ENCODE measurements around the gene RFFL.

RFFL gene

DNA sequence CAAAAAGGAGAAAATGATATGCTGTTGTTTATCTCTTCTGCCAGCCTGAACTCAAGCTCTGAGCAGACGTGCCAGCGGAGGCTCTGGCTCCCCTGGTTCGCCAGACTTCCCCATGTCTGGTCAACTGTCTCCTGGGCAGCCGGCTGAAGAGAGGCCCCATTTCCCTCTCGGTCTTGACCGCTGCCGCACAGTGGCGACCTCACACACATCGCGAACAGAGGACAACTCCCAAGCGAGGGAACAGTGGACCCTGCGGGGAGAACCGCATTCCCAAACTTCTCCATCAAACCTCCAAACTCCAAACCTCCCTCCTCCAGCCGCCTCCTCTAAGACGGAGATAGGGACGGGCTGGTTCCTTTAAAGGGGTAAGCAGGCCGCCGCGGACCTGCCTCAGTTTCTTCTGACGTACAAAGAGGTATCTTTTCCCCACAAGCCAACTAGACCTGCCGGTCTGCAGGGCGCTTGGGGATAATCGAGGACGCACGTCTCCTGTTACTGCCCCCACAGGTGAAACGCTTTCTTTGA, 24.9 kb upstream of the RFFL start (continued):
- TF ChIP-seq, protein P1, sequence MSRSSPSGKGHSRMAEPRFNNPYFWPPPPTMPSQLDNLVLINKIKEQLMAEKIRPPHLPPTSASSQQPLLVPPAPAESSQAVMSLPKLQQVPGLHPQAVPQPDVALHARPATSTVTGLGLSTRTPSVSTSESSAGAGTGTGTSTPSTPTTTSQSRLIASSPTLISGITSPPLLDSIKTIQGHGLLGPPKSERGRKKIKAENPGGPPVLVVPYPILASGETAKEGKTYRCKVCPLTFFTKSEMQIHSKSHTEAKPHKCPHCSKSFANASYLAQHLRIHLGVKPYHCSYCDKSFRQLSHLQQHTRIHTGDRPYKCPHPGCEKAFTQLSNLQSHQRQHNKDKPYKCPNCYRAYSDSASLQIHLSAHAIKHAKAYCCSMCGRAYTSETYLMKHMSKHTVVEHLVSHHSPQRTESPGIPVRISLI (tag by site-specific recombination; IDR thresholded peaks at IDR 0.05): no peak
- 0 out of 2 replicates have a peak, but pooled peaks have one; percentile 13 for TF ChIP-seq ZNF366 (tag by site-specific recombination; conservative IDR thresholded peaks at IDR 0.05)
- TF ChIP-seq ZNF791 (tag by site-specific recombination; IDR thresholded peaks at IDR 0.05): no peak
- TF ChIP-seq KLF8 (tag by site-specific recombination; IDR thresholded peaks at IDR 0.05): no peak
- no peak for TF ChIP-seq AEBP2 (tag by site-specific recombination; IDR thresholded peaks at IDR 0.05; ENCODE audit: borderline replicate concordance)
- no peak for TF ChIP-seq ZNF76 (tag by site-specific recombination; IDR thresholded peaks at IDR 0.05; ENCODE audit: borderline replicate concordance, low read depth)
- no peak for TF ChIP-seq ZNF571 (tag by site-specific recombination; IDR thresholded peaks at IDR 0.05)
- no peak for TF ChIP-seq ZFHX2 (tag by site-specific recombination; conservative IDR thresholded peaks at IDR 0.05)
- TF ChIP-seq, protein P2, sequence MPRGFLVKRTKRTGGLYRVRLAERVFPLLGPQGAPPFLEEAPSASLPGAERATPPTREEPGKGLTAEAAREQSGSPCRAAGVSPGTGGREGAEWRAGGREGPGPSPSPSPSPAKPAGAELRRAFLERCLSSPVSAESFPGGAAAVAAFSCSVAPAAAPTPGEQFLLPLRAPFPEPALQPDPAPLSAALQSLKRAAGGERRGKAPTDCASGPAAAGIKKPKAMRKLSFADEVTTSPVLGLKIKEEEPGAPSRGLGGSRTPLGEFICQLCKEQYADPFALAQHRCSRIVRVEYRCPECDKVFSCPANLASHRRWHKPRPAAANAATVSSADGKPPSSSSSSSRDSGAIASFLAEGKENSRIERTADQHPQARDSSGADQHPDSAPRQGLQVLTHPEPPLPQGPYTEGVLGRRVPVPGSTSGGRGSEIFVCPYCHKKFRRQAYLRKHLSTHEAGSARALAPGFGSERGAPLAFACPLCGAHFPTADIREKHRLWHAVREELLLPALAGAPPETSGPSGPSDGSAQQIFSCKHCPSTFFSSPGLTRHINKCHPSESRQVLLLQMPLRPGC (tag by site-specific recombination; IDR thresholded peaks at IDR 0.05): no peak
- peak; percentile 45; the same call in 1 of the 2 replicates for TF ChIP-seq EGR2 (tag by site-specific recombination; IDR thresholded peaks at IDR 0.05; ENCODE audit: low read depth)
- TF ChIP-seq ZNF302 (tag by site-specific recombination; IDR thresholded peaks at IDR 0.05; ENCODE audit: low read depth): no peak
- 0 out of 2 replicates have a peak, but pooled peaks have one; percentile 19 for TF ChIP-seq ZEB2 (tag by site-specific recombination; IDR thresholded peaks at IDR 0.05)

DNA sequence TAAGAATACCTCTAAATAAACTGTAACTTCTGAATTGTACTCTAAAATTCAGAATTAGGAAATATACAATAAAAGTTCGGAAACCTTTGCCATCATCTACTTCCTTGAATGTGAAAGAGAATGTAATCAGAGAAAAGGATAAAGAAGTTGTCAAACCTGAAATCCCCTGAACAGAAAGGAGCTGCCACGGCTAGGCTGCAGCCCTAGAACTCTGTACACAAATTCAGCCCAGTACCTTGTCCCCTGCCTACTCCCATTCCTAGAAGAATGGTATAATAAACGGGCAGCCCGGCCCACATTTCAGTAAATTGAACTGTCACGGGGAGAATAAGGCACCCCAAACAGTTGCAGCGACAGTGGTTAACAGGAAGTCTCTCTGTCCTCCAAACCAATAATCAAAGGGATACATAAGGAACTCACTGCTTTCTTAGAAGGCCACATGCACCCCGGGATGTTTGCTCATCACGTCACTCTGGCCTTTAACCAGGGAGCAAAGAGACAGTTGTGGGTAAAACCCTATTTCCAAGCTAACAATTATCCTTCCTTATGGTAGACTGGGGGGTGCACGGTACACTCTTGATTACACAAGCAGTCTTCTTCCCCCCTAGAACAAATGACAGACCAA, 24.3 kb upstream of the RFFL start:
- ChIA-PET CTCF (interaction anchor here (0.6 to 1.4 kb wide), 8 partner anchors 17 to 464 kb away, joined by 3 to 9 read pairs (median 4); partner anchors contain the start of gene NLE1), POLR2A (interaction anchor here (0.6 to 1.8 kb wide), 2 partner anchors 24 to 47 kb away, joined by 4 to 6 read pairs (median 5); partner anchors contain the start of gene RFFL)
- H3K9me3 ChIP-seq (ENCODE audit: control insufficient read depth, insufficient read depth, low read depth, low read length): no peaks in the 10 kb centered on the region
- peaks cover 7% of the 10 kb centered on the region for H3K4me1 ChIP-seq (ENCODE audit: control insufficient read depth, insufficient read depth, low read length)
- peak overlapping the region; percentile 56 for H3K4me3 ChIP-seq (ENCODE audit: low read depth, low read length)
- TF ChIP-seq ZNF747 (tag by site-specific recombination; IDR thresholded peaks at IDR 0.05) (no peak), ZNF184 (tag by site-specific recombination; IDR thresholded peaks at IDR 0.05) (no peak), GLIS1 (tag by site-specific recombination; IDR thresholded peaks at IDR 0.05) (0 out of 2 replicates have a peak, but pooled peaks have one; percentile 8), ZNF629 (tag by site-specific recombination; IDR thresholded peaks at IDR 0.05) (0 out of 2 replicates have a peak, but pooled peaks have one; percentile 39), SP7 (tag by site-specific recombination; IDR thresholded peaks at IDR 0.05) (peak; percentile 83), ZNF311 (tag by site-specific recombination; IDR thresholded peaks at IDR 0.05; ENCODE audit: borderline replicate concordance) (no peak), ZNF791 (tag by site-specific recombination; IDR thresholded peaks at IDR 0.05) (no peak), ZBTB17 (tag by site-specific recombination; IDR thresholded peaks at IDR 0.05) (0 out of 2 replicates have a peak, but pooled peaks have one; percentile 45)
- H3K36me3 ChIP-seq (ENCODE audit: control insufficient read depth in 2 of 2, insufficient read depth in 1 of 2, low read length in 2 of 2): no peaks in the 10 kb centered on the region; a peak in 1 of 3 replicates
- peak overlapping the region; percentile 81 for H3K27ac ChIP-seq (ENCODE audit: extremely low read depth, low read depth, low read length)
